Measurements from ENCODE around the gene SHMT2. TPM values are rescaled to one million over a fixed set of nuclear protein-coding genes. Genes with fewer than 3 reads are reported as not detected.
A peak's percentile ranks its signal among the peaks of the same experiment; 100 is the strongest.

The SHMT2 gene
- total and polyA plus RNA-seq, 7 donors = 24.6 to 100 (median 30.0) TPM

- intact Hi-C loops (cut with DNase I) = loop anchor here (1.0 to 2.0 kb wide), 2 partner anchors 59 to 114 kb away; no protein-coding TSS in a partner anchor
- TF ChIP-seq CTCF (IDR thresholded peaks at IDR 0.05) = peak; percentile 83 to 91 (median 86)
- TF ChIP-seq POLR2A (IDR thresholded peaks at IDR 0.05) = no peak
- Histone ChIP-seq H3K4me3 (no peak overlapping the region), H3K4me1 (no peaks in the 10 kb centered on the region), H3K27ac (no peak overlapping the region), H3K27me3 (no peaks in the 10 kb centered on the region), H3K36me3 (peaks cover 69 to 87% (median 77%) of the 10 kb centered on the region in 4 donors), H3K9me3 (no peaks in the 10 kb centered on the region)
- peak; percentile 88 for DNase-seq
- WGBS, 2 donors = 48 to 59% methylated on average over 13 of the region's 13 CpGs
These were observed 46.5 kb upstream of the SHMT2 start for GRCh38 chr12:57182918-57183575.

GRCh38 chr12:57183939-57184725 lies 45.4 kb upstream of the SHMT2 start:
- TF ChIP-seq EP300 (IDR thresholded peaks at IDR 0.05) (no peak), POLR2A (IDR thresholded peaks at IDR 0.05) (no peak), POLR2AphosphoS5 (IDR thresholded peaks at IDR 0.05) (no peak), CTCF (IDR thresholded peaks at IDR 0.05) (no peak)
- Histone ChIP-seq H3K4me1 (no peaks in the 10 kb centered on the region), H3K9me3 (no peaks in the 10 kb centered on the region), H3K27ac (no peak overlapping the region), H3K36me3 (peaks cover 62 to 87% (median 73%) of the 10 kb centered on the region in 4 donors), H3K4me3 (no peak overlapping the region), H3K27me3 (no peaks in the 10 kb centered on the region)
- no peak for DNase-seq
- WGBS, 2 donors = 96% methylated on average over 22 of the region's 22 CpGs
- intact Hi-C loops (cut with DNase I) = loop anchor here (1.0 to 2.0 kb wide), 2 partner anchors 60 to 115 kb away; no protein-coding TSS in a partner anchor

GRCh38 chr12:57185403-57185802 lies 44.1 kb upstream of the SHMT2 start:
- H3K27ac ChIP-seq = no peak overlapping the region
- 93 to 94% methylated on average over 25 of the region's 25 CpGs for WGBS, 2 donors
- no peak for DNase-seq
- H3K9me3 ChIP-seq = no peaks in the 10 kb centered on the region
- no peak for TF ChIP-seq EP300 (IDR thresholded peaks at IDR 0.05)
- TF ChIP-seq CTCF (IDR thresholded peaks at IDR 0.05) = no peak
- peaks cover 53 to 86% (median 67%) of the 10 kb centered on the region in 4 donors for H3K36me3 ChIP-seq
- no peaks in the 10 kb centered on the region for H3K27me3 ChIP-seq
- peaks cover 0 to 9% (median 4%) of the 10 kb centered on the region in 4 donors for H3K4me1 ChIP-seq
- intact Hi-C loops (cut with DNase I) = no loop called here
- no peak overlapping the region for H3K4me3 ChIP-seq

GRCh38 chr12:57185906-57186508 lies 43.5 kb upstream of the SHMT2 start:
- intact Hi-C loops (cut with DNase I) = no loop called here
- Histone ChIP-seq H3K36me3 (peaks cover 54 to 86% (median 67%) of the 10 kb centered on the region in 4 donors), H3K27me3 (no peaks in the 10 kb centered on the region), H3K4me1 (peaks cover 0 to 12% (median 5%) of the 10 kb centered on the region in 4 donors), H3K4me3 (no peak overlapping the region), H3K9me3 (no peaks in the 10 kb centered on the region), H3K27ac (no peak overlapping the region)
- DNase-seq = no peak
- TF ChIP-seq POLR2A (IDR thresholded peaks at IDR 0.05) (no peak), POLR2AphosphoS5 (IDR thresholded peaks at IDR 0.05) (no peak), EP300 (IDR thresholded peaks at IDR 0.05) (no peak), CTCF (IDR thresholded peaks at IDR 0.05) (no peak)
- WGBS, 2 donors = 90 to 92% methylated on average over 12 of the region's 12 CpGs
